Measurements from ENCODE around the gene SGMS1. TPM values are rescaled to one million over a fixed set of nuclear protein-coding genes. Genes with fewer than 3 reads are reported as not detected.

Gene SGMS1
- total RNA-seq, 1 donor from 2014 or later: 93.8 TPM

DNA sequence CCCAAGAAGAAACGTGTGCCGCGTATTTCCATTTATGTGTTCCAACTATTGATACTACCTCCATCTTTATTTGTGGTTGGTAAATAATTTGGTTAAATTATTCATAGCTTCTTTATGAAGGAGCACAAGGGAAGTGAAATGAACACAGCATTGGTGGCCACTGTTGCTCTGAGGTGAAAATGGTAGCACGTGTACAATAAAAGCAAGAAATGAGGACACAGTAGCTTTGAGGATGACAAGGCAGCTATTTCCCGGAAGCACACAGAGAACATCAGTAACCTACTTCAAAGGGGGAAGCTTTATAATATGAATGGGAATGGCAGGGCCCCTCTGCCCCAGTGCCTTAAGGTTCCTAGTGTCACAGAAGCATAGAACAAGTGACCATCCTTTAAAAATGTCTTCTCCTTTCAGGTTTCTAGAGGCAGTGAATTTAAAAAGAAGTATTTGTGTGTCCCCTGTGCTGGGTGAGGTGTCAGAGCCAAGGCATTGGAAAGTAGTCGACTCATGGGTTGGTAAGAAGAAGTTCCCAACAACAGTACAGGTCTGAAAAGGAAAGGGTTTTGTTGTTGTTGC lies 78.8 kb downstream of the SGMS1 start:
- H3K4me3 ChIP-seq: no peak overlapping the region
- intact Hi-C loops (cut with DNase I): no loop called here
- H3K27me3 ChIP-seq: no peaks in the 10 kb centered on the region
- DNase-seq (ENCODE audit: extremely low spot score in 2 of 2): no peak
- H3K36me3 ChIP-seq: no peaks in the 10 kb centered on the region
- H3K9me3 ChIP-seq: no peaks in the 10 kb centered on the region
- TF ChIP-seq POLR2AphosphoS5 (IDR thresholded peaks at IDR 0.05; ENCODE audit: insufficient read depth in 1 of 2, low read depth in 1 of 2) (no peak), POLR2A (IDR thresholded peaks at IDR 0.05) (no peak)
- H3K27ac ChIP-seq: no peak overlapping the region
- H3K4me1 ChIP-seq: peaks cover 5% of the 10 kb centered on the region

- Histone ChIP-seq H3K27ac (no peak overlapping the region), H3K36me3 (no peaks in the 10 kb centered on the region), H3K27me3 (no peaks in the 10 kb centered on the region), H3K4me1 (no peaks in the 10 kb centered on the region), H3K4me3 (no peak overlapping the region), H3K9me3 (no peaks in the 10 kb centered on the region)
- no peak for DNase-seq (ENCODE audit: extremely low spot score in 2 of 2)
- intact Hi-C loops (cut with DNase I): no loop called here
- TF ChIP-seq POLR2A (IDR thresholded peaks at IDR 0.05) (no peak), POLR2AphosphoS5 (IDR thresholded peaks at IDR 0.05; ENCODE audit: insufficient read depth in 1 of 2, low read depth in 1 of 2) (no peak)
- TF ChIP-seq, protein P1, sequence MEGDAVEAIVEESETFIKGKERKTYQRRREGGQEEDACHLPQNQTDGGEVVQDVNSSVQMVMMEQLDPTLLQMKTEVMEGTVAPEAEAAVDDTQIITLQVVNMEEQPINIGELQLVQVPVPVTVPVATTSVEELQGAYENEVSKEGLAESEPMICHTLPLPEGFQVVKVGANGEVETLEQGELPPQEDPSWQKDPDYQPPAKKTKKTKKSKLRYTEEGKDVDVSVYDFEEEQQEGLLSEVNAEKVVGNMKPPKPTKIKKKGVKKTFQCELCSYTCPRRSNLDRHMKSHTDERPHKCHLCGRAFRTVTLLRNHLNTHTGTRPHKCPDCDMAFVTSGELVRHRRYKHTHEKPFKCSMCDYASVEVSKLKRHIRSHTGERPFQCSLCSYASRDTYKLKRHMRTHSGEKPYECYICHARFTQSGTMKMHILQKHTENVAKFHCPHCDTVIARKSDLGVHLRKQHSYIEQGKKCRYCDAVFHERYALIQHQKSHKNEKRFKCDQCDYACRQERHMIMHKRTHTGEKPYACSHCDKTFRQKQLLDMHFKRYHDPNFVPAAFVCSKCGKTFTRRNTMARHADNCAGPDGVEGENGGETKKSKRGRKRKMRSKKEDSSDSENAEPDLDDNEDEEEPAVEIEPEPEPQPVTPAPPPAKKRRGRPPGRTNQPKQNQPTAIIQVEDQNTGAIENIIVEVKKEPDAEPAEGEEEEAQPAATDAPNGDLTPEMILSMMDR (IDR thresholded peaks at IDR 0.05): no peak
Measured at GRCh38 chr10:50544095-50544856, 79.5 kb downstream of the SGMS1 start.

GRCh38 chr10:50542871-50543270 lies 80.9 kb downstream of the SGMS1 start:
- H3K36me3 ChIP-seq: no peaks in the 10 kb centered on the region
- peaks cover 9% of the 10 kb centered on the region for H3K4me1 ChIP-seq
- DNase-seq (ENCODE audit: extremely low spot score in 2 of 2): no peak
- no peak overlapping the region for H3K4me3 ChIP-seq
- TF ChIP-seq POLR2AphosphoS5 (IDR thresholded peaks at IDR 0.05; ENCODE audit: insufficient read depth in 1 of 2, low read depth in 1 of 2) (no peak), POLR2A (IDR thresholded peaks at IDR 0.05) (no peak)
- TF ChIP-seq, protein P1 (IDR thresholded peaks at IDR 0.05): no peak
- H3K27me3 ChIP-seq: no peaks in the 10 kb centered on the region
- no peak overlapping the region for H3K27ac ChIP-seq
- intact Hi-C loops (cut with DNase I): no loop called here
- H3K9me3 ChIP-seq: no peaks in the 10 kb centered on the region

DNA sequence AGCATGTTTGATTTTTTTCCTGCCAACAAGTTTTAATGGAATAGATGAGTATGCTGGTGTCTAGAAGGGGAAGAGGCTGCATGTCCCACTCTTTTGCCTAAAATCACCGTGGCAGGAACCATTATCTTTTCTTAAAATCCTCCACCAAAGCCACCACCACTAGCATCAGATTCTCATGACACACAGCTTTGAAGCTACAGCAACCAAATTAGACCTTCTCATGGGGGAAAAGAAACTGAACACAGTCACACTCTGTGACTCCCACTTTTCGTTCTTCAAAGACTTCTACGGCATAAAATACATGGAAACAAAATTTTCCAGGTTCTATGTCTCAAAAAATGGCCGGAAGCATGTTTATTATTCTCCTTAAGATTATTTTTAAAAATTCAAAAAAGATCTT lies 81.8 kb downstream of the SGMS1 start:
- intact Hi-C loops (cut with DNase I): no loop called here
- H3K4me1 ChIP-seq: peaks cover 9% of the 10 kb centered on the region
- no peak for DNase-seq (ENCODE audit: extremely low spot score in 2 of 2)
- no peak for TF ChIP-seq POLR2AphosphoS5 (IDR thresholded peaks at IDR 0.05; ENCODE audit: insufficient read depth in 1 of 2, low read depth in 1 of 2)
- H3K36me3 ChIP-seq: no peaks in the 10 kb centered on the region
- no peak overlapping the region for H3K4me3 ChIP-seq
- H3K27me3 ChIP-seq: no peaks in the 10 kb centered on the region
- H3K27ac ChIP-seq: no peak overlapping the region
- no peaks in the 10 kb centered on the region for H3K9me3 ChIP-seq

GRCh38 chr10:50541317-50541716 lies 82.4 kb downstream of the SGMS1 start:
- Histone ChIP-seq H3K36me3 (no peaks in the 10 kb centered on the region), H3K4me3 (no peak overlapping the region), H3K27me3 (no peaks in the 10 kb centered on the region), H3K9me3 (no peaks in the 10 kb centered on the region), H3K27ac (no peak overlapping the region), H3K4me1 (peaks cover 9% of the 10 kb centered on the region)
- TF ChIP-seq POLR2AphosphoS5 (IDR thresholded peaks at IDR 0.05; ENCODE audit: insufficient read depth in 1 of 2, low read depth in 1 of 2): no peak
- DNase-seq (ENCODE audit: extremely low spot score in 2 of 2): no peak
- intact Hi-C loops (cut with DNase I): no loop called here

GRCh38 chr10:50540826-50541122 lies 83.0 kb downstream of the SGMS1 start:
- H3K9me3 ChIP-seq: no peaks in the 10 kb centered on the region
- no peak for DNase-seq (ENCODE audit: extremely low spot score in 2 of 2)
- no peaks in the 10 kb centered on the region for H3K27me3 ChIP-seq
- no peaks in the 10 kb centered on the region for H3K36me3 ChIP-seq
- peaks cover 9% of the 10 kb centered on the region for H3K4me1 ChIP-seq
- H3K27ac ChIP-seq: no peak overlapping the region
- no peak overlapping the region for H3K4me3 ChIP-seq
- TF ChIP-seq, protein P1 (IDR thresholded peaks at IDR 0.05): no peak
- TF ChIP-seq POLR2A (IDR thresholded peaks at IDR 0.05): no peak
- TF ChIP-seq POLR2AphosphoS5 (IDR thresholded peaks at IDR 0.05; ENCODE audit: insufficient read depth in 1 of 2, low read depth in 1 of 2): no peak
- intact Hi-C loops (cut with DNase I): no loop called here

Data from vagina (tissue), 2 donors.